CD4-positive, alpha-beta T cell treated with Interleukin-17A for 4 hours (primary cell): Measurements from ENCODE around the gene HEPN1.

ENCODE experiments used
- DNase-seq: peaks from one replicate; pipeline ENCODE4 v3.0.0-alpha.2; 2020; ENCODE audit warnings: mixed read lengths

Gene HEPN1

DNA sequence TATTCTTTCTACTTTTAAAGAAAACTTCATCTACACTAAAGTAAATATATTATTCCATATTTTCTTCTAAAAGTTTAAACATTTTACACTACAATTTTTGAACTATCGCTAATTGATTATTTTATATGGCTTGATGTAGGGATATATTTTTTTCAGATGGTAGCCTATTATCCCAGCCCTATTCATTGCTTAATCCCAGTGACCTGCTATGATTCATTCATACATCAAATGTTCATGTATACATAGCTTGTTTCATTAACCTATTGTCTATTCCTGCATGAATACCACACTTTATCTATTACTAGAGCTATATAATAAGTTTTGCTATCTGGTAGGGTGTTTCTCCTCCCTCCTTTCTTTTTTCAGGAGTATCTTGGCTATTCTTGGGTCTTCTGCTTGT, 16.4 kb upstream of the HEPN1 start:
- no peak for DNase-seq

DNA sequence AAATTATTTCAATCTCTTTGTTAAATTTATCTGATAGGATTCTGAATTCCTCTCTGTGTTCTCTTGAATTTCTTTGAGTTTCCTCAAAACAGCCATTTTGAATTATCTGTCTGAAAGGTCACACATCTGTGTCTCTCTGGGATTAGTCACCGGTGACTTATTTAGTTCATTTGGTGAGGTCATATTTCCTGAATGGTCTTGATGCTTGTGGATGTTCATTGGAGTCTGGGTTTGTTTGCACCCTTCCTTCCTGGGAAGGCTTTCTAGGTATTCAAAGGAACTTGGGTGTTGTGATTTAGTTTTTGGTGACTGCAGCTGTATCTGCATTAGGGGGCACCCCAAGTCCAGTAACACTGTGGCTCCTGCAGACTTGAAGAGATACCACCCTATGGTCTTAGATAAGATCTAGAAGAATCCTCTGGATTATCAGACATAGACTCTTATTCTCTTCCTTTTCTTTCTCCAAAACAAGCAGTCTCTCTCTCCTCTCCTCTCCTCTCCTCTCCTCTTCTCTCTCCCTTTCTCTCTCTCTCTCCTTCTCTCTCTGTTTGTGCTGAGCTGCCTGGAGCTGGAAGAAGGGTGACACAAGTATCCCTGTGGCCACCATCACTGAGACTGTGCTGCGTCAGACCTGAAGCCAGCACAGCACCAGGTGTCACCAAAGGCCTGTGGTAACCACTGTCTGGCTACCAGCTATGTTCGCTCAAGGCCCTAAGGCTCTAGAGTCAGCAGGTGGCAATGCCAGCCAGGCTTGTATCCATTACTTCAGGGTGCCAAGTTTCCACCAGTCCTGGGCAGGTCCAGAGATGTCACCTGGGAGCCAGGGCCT, 3.3 kb upstream of the HEPN1 start:
- DNase-seq, result peak; percentile 15

DNA sequence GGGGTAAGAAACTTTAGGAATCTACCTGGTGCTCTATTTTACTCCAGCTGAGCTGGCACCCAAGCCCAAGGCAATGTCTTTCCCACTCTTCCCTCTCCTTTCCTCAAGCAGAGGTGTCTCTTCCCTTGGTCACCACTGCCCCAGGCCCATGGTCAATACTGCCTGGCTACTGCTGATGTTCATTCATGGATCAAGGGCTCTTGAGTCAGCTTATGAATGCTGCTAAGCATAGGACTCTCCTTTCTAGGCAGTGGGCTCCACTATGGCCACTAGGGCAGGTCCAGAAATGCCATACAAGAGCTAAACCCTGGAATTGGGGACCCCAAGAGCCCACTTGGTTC, 2.7 kb upstream of the HEPN1 start:
- no peak for DNase-seq

- no peak for DNase-seq
Observed at GRCh38 chr11:124917115-124917637, 1.9 kb upstream of the HEPN1 start.

DNA sequence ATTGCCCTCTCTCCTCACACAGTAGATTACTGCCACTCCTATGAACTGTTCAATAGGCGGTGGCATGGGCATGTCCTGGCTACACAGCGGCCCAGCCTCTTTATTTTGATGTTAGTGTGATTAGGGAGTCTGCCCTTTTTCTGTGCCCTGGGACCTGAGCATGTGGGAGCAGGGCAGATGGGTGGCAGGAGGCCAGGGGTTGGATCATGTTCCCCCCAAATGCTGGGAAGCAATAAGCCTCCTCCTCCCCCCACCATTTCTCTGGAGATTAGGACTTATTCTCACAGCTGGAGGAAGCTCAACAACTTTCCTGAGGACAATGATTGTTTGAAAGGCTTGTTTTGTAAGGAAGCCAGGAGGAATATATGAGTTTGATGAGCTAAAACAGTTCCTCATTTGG, 848 bp downstream of the HEPN1 start:
- DNase-seq, result no peak

- no peak for DNase-seq
Observed at GRCh38 chr11:124920356-124920755, 1.3 kb downstream of the HEPN1 start.

- DNase-seq, result peak; percentile 91
Observed at GRCh38 chr11:124920870-124921609, 2.0 kb downstream of the HEPN1 start.

DNA sequence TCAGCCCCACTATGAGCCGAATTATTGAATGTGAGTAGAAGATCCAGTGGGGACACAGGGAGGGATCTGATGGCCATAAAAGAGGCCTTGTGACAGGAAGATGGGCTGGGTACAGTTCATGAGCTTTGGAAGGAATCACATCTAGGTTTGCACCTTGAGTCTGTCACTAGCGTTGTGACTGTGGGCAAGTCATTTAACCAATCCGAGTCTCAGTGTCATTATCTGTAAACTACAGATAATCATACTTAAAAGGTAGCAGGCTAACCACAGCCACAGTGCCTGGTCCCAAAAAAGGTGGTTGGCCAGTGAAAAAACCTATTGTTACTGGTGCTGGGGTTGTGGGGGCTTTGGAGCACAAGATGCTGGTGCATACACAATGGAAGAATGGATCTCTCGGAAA, 3.8 kb downstream of the HEPN1 start:
- no peak for DNase-seq

DNA sequence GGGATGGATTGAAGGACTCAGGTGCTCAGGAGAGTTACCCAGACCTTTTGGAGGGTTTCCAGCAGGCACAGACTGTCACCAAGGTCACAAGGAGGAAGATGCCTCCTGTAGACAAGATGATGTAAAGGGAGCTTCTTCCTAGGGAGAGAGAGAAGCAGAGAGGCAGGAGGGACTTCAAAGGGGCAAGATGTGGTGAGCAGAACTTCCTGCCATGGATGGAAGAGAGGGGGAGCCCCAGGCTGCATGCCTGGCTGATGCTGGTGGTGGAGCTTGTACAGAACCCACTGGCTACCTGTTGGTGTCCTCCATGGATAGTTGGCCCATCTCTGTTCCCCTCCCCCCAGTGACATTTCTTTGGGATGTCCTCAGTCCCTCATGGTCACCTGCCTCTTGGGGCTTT, 4.2 kb downstream of the HEPN1 start:
- peak; percentile 41 for DNase-seq

- no peak for DNase-seq
Observed at GRCh38 chr11:124928942-124929665, 10.1 kb downstream of the HEPN1 start.

- no peak for DNase-seq
Observed at GRCh38 chr11:124930799-124931198, 11.7 kb downstream of the HEPN1 start.

- DNase-seq, result no peak
Observed at GRCh38 chr11:124934862-124935547, 16.0 kb downstream of the HEPN1 start.

- no peak for DNase-seq
Observed at GRCh38 chr11:124935548-124936514, 16.8 kb downstream of the HEPN1 start, which contains the start of gene HEPACAM. HEPACAM (minus strand) TSS chr11:124936047; CDS start chr11:124936006, 41 bp downstream.

- DNase-seq, result no peak
Observed at GRCh38 chr11:124937336-124937935, 18.4 kb downstream of the HEPN1 start.

GRCh38 chr11:124938206-124938765, 19.2 kb downstream of the HEPN1 start:
- DNase-seq, result no peak

- no peak for DNase-seq
Observed at GRCh38 chr11:124938970-124939369, 19.9 kb downstream of the HEPN1 start.

GRCh38 chr11:124941703-124942102, 22.7 kb downstream of the HEPN1 start:
- DNase-seq, result no peak

GRCh38 chr11:124942466-124943253, 23.6 kb downstream of the HEPN1 start:
- DNase-seq, result no peak

DNA sequence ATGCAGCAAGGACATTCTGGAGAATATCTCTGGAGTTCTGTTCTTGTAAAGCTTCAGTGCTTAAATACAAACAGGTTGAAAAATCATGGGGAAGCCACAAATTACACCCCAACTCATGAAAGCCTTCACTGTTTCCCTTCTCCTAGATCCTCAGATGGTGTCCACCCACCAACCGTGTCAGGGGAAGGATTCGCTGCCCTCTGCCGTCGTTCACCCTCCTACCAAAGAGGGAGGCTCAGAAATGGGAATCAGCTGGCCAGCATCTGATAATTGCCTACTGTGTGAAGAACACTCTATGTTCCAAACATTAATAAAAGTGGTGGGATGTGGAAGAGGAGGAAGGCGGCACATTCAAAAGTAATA, 24.2 kb downstream of the HEPN1 start:
- no peak for DNase-seq

DNA sequence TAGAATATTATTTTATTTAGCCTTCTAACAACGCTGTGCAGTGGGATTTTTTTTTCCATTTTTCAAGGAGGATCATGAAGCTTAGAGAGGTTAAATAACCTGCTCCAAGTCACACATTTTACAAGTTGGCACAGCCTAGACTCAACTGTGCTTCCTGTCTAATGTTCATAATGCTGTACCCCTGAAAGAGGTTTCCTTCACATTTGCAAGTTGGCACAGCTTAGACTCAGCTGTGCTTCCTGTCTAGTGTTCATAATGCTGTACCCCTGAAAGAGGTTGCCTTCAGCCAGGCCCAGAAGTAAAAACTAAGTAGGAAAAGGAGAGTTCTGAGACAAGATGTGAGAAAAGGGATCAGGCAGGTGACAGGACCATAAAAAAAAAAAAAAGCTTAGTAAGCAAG, 24.7 kb downstream of the HEPN1 start:
- DNase-seq, result no peak
